ENCODE data around the gene PITPNM1.

- TF ChIP-seq CTCF (conservative IDR thresholded peaks at IDR 0.05 in 1 of 2, IDR thresholded peaks at IDR 0.05 in 1 of 2; ENCODE audit: low read depth in 1 of 2, low read length in 2 of 2) = no peak
- TF ChIP-seq EZH2 (IDR thresholded peaks at IDR 0.05; ENCODE audit: low read length, missing control alignments) = no peak
Measured at GRCh38 chr11:67501854-67502253, 3.3 kb downstream of the PITPNM1 start.

Measured in fibroblast of lung (primary cell).